GM18520 (cell line): ENCODE results near the gene CSN1S1.

Experiments
- ATAC-seq: cut with Tn5 transposase; IDR thresholded peaks from one replicate; pipeline ENCODE4 v1.9.1; 2021; ENCODE audit not compliant: unreplicated experiment

Gene CSN1S1

DNA sequence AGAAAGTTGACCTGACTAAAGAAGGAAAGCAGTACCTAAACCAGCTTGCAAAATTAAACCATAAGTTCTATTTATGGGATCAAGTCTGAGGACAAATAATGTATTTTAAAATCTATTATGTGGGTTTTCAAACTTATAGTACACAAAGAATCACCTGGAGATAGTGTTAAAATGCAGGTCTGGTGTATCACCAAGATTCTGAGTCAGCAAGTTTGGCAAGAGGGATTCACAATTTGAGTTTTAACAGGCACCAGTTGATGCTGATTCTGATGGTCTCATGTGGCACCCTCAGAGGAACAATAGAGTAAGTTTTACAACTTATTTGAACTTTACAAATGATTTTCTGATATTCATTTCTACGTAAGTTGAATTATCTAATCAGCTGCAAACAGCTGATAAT, 55.8 kb downstream of the CSN1S1 start:
- no peak for ATAC-seq

GRCh38 chr4:69991016-69991415, 60.1 kb downstream of the CSN1S1 start:
- ATAC-seq = no peak

- no peak for ATAC-seq
Observed at GRCh38 chr4:69994782-69995181, 63.9 kb downstream of the CSN1S1 start.

GRCh38 chr4:69995526-69996016, 64.7 kb downstream of the CSN1S1 start, which contains the start of gene STATH:
TSS of gene STATH (plus strand) at chr4:69995966. CDS start at chr4:69998438, 2,472 bp downstream.
- no peak for ATAC-seq
